GM12891 (cell line): Measurements from ENCODE around the gene PTH2.

Experiments
- PAX5 ChIP-seq: IDR thresholded peaks from 2 replicates; pipeline ENCODE4 v1.6.1; 2011; ENCODE audit warnings: low read length, moderate library complexity, mild to moderate bottlenecking; ENCODE audit not compliant: insufficient read depth, severe bottlenecking
- POLR2A ChIP-seq: IDR thresholded peaks from 2 replicates; pipeline ENCODE4 v1.6.1; 2011; ENCODE audit warnings: low read depth, low read length, control low read depth
- POLR2AphosphoS5 ChIP-seq: IDR thresholded peaks from 2 replicates; pipeline ENCODE4 v1.6.1; 2011; ENCODE audit warnings: low read depth, low read length, control low read depth
- POU2F2 ChIP-seq: IDR thresholded peaks from 2 replicates; pipeline ENCODE4 v1.6.1; 2011; ENCODE audit warnings: low read depth, mild to moderate bottlenecking, control low read depth, low read length, moderate library complexity
- SPI1 ChIP-seq: IDR thresholded peaks from 2 replicates; pipeline ENCODE4 v1.6.1; 2011; ENCODE audit warnings: low read depth, low read length, control low read depth
- TAF1 ChIP-seq: IDR thresholded peaks from 2 replicates; pipeline ENCODE4 v1.6.1; 2011; ENCODE audit warnings: low read depth, low read length, control low read depth

DNA sequence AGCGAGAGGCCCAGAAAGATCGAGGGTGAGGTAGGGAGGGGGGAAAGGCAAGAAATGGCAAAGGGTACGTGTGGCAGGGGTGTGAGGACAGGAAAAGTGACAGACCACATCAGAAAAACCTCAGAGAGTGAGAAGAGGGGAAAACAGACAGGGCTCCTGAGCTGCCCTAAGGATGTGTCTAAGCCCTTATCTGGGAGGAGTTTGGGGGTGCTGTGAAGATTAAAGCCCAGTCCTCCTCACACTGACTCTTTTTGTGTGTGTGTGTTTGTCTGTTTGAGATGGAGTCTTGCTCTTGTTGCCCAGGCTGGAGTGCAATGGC lies 703 bp upstream of the PTH2 start:
- no peak for TF ChIP-seq POLR2A
- no peak for TF ChIP-seq POLR2AphosphoS5
- no peak for TF ChIP-seq SPI1
- TF ChIP-seq POU2F2 = no peak
- TF ChIP-seq TAF1 = no peak
- no peak for TF ChIP-seq PAX5
